ENCODE measurements around the gene BSDC1. TPM values are rescaled to one million over a fixed set of nuclear protein-coding genes. Genes with fewer than 3 reads are reported as not detected.

The BSDC1 gene
- total and polyA plus RNA-seq, 10 of the 15 experiments (the other 5 are each of a cell fraction or from before 2014, with no cell fraction given): 3.0 to 39.7 (median 22.8) TPM

GRCh38 chr1:32394141-32394889 is at the start of gene BSDC1 (continued):
- TF ChIP-seq PAX5 (IDR thresholded peaks at IDR 0.05; ENCODE audit: borderline replicate concordance, low read depth, low read length) (peak; percentile 77; the same call in 1 of the 2 replicates), NBN (IDR thresholded peaks at IDR 0.05) (0 out of 2 replicates have a peak, but pooled peaks have one; percentile 71), NFYA (IDR thresholded peaks at IDR 0.05; ENCODE audit: borderline replicate concordance, low read depth, low read length) (no peak), CHD2 (IDR thresholded peaks at IDR 0.05; ENCODE audit: borderline replicate concordance, low read depth, low read length) (peak; percentile 78), NR2C1 (IDR thresholded peaks at IDR 0.05) (peak; percentile 97), RELA (IDR thresholded peaks at IDR 0.05; ENCODE audit: borderline replicate concordance, partially characterized antibody) (no peak), CREM (IDR thresholded peaks at IDR 0.05; ENCODE audit: low read depth) (peak; percentile 88), FOXM1 (IDR thresholded peaks at IDR 0.05; ENCODE audit: low read depth, low read length) (no peak), PKNOX1 (IDR thresholded peaks at IDR 0.05) (peak; percentile 86), SMARCA5 (IDR thresholded peaks at IDR 0.05) (no peak), MTA3 (IDR thresholded peaks at IDR 0.05; ENCODE audit: borderline replicate concordance, low read length) (no peak), SREBF2 (IDR thresholded peaks at IDR 0.05; ENCODE audit: low read length) (no peak), MXI1 (IDR thresholded peaks at IDR 0.05; ENCODE audit: low read depth, low read length) (0 out of 2 replicates have a peak, but pooled peaks have one; percentile 39), HDGF (IDR thresholded peaks at IDR 0.05) (peak; percentile 100), BCLAF1 (IDR thresholded peaks at IDR 0.05) (no peak), NR2F1 (conservative IDR thresholded peaks at IDR 0.05) (peak; percentile 98), ATF2 (IDR thresholded peaks at IDR 0.05; ENCODE audit: low read length) (peak; percentile 98), ETV6 (conservative IDR thresholded peaks at IDR 0.05 in 1 of 2, IDR thresholded peaks at IDR 0.05 in 1 of 2; ENCODE audit: borderline replicate concordance in 1 of 2, low read depth in 1 of 2) (no peak), GABPA (IDR thresholded peaks at IDR 0.05; ENCODE audit: low read depth) (no peak), KDM1A (IDR thresholded peaks at IDR 0.05; ENCODE audit: borderline replicate concordance) (no peak), MEF2A (IDR thresholded peaks at IDR 0.05; ENCODE audit: insufficient read depth, low read depth, low read length) (no peak), ZNF384 (IDR thresholded peaks at IDR 0.05; ENCODE audit: borderline replicate concordance, low read depth, low read length) (no peak), SMC3 (IDR thresholded peaks at IDR 0.05; ENCODE audit: borderline replicate concordance, low read length) (no peak), BACH1 (IDR thresholded peaks at IDR 0.05; ENCODE audit: borderline replicate concordance) (peak; percentile 64; the same call in 1 of the 2 replicates)
- TF ChIP-seq, protein P1, sequence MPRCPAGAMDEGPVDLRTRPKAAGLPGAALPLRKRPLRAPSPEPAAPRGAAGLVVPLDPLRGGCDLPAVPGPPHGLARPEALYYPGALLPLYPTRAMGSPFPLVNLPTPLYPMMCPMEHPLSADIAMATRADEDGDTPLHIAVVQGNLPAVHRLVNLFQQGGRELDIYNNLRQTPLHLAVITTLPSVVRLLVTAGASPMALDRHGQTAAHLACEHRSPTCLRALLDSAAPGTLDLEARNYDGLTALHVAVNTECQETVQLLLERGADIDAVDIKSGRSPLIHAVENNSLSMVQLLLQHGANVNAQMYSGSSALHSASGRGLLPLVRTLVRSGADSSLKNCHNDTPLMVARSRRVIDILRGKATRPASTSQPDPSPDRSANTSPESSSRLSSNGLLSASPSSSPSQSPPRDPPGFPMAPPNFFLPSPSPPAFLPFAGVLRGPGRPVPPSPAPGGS (IDR thresholded peaks at IDR 0.05; ENCODE audit: borderline replicate concordance, insufficient read depth, low read depth, low read length, poor library complexity, severe bottlenecking): no peak

Measured in GM12878 (cell line).